Heart left ventricle (tissue), 16 donors: ENCODE data around the gene DHRS1. TPM values are rescaled to one million over a fixed set of nuclear protein-coding genes. Genes with fewer than 3 reads are reported as not detected.
A peak's percentile ranks its signal among the peaks of the same experiment; 100 is the strongest.

ENCODE experiments used
- ATAC-seq, 4 donors: fragments of 200-7000 bp; cut with Tn5 transposase; one replicate each; pipeline ENCODE4 v1.9.1; 2020 to 2022; ENCODE audit warnings: moderate library complexity in 4 of 4, mild to moderate bottlenecking in 3 of 4, moderate number of reproducible peaks in 1 of 4
- DNase-seq, 5 donors: peaks; one replicate each; pipeline ENCODE4 v3.0.0-alpha.2; 2020
- H3K27ac ChIP-seq, 12 donors: fragments of 200-600 bp; sonication (generic) in 4 of 12; one replicate each; pipeline versions ENCODE4 v1.5.0 to v1.8.0; 2016 to 2022; ENCODE audit warnings: mild to moderate bottlenecking in 2 of 12
- H3K27me3 ChIP-seq, 9 donors: fragments of 200-600 bp; sonication (generic) in 2 of 9; one replicate each; pipeline versions ENCODE4 v1.5.1 to v1.8.0; 2016 to 2022; ENCODE audit warnings: mild to moderate bottlenecking in 3 of 9
- H3K36me3 ChIP-seq, 9 donors: fragments of 200-600 bp; sonication (generic) in 2 of 9; one replicate each; pipeline versions ENCODE4 v1.5.0 to v1.8.0; 2018 to 2022; ENCODE audit warnings: mild to moderate bottlenecking in 2 of 9
- H3K4me1 ChIP-seq, 12 donors: fragments of 200-600 bp; sonication (generic) in 4 of 12; one replicate each; pipeline versions ENCODE4 v1.5.0 to v1.8.0; 2016 to 2022; ENCODE audit warnings: mild to moderate bottlenecking in 3 of 12
- H3K4me3 ChIP-seq, 12 donors: fragments of 200-600 bp; sonication (generic) in 4 of 12; one replicate each; pipeline versions ENCODE4 v1.5.0 to v1.8.0; 2017 to 2022; ENCODE audit warnings: mild to moderate bottlenecking in 9 of 12, moderate library complexity in 4 of 12
- H3K9me3 ChIP-seq, 12 donors: fragments of 200-600 bp; sonication (generic) in 4 of 12; one replicate each; pipeline versions ENCODE4 v1.5.0 to v1.8.0; 2016 to 2022; ENCODE audit warnings: mild to moderate bottlenecking in 1 of 12
- POLR2A ChIP-seq, 2 donors: fragments of 450-650 bp; IDR thresholded peaks; one replicate each; pipeline ENCODE4 v1.6.1; 2017; ENCODE audit warnings: antibody characterized with exemption in 2 of 2, mild to moderate bottlenecking in 2 of 2, moderate library complexity in 2 of 2
- WGBS, 4 donors: extraction: QIAGEN DNeasy Blood & Tissue Kit in 2 of 4; methylation state at CpG; one replicate each; pipeline versions ENCODE4 v1.1.5 to v1.1.7; 2013 to 2018; 5-methylcytosine and 5-hydroxymethylcytosine counted together
- intact Hi-C, 10 donors: fragments of 100-400 bp; cut with DNase I; formaldehyde crosslinking; loops; one replicate each; pipeline versions ENCODE4 v1.11.1 to v1.14.2; 2022
- polyA plus RNA-seq, 2 donors: library from polyadenylated mRNA; stranded (reverse); fragments of 200-250 nt; gene quantifications; one replicate each; pipeline ENCODE4 v1.2.3, GENCODE V29; 2013
- total RNA-seq, 9 donors: library from RNA; depleted of rRNA in 2 of 9; stranded (reverse); fragments of >200 nt in 2 of 9; fragmentation: NEBNext Ultra II Directional in 3 of 9; extraction: Animal tissue kit (Norgen Biotek cat#: 25700) in 3 of 9; gene quantifications; one replicate each; pipeline versions ENCODE4 v1.1.0 to v1.2.4, GENCODE V29; 2016 to 2023
- TF ChIP-seq, protein P1 (sequence below), 12 donors: fragments of 200-600 bp; sonication (generic) in 4 of 12; IDR thresholded peaks; one replicate each; pipeline versions ENCODE4 v1.5.0 to v1.8.0; 2018 to 2022; ENCODE audit warnings: antibody characterized with exemption in 12 of 12, mild to moderate bottlenecking in 5 of 12
- donor health status: ischemic (EF 13 %, LVEDD 7.1; RV severe dilation, severe dysfunction).
- donor health status: healthy with polysubstance abuse.
- donor health status: DM: no; HTN: yes; CAD: no.
- donor health status: DM: no; HTN: no; CAD: no.
- donor health status: ischemic (EF 25% LVEDD 6.9; RV normal size, moderate dysfunction).
- donor health status: ischemic (EF 25% LVEDD 5.7; RV mildly dilated, moderate dysfunction).
- donor health status: healthy.
- donor health status: DM: yes; HTN: yes; CAD: no.
- donor health status: ischemic (EF 35%, LVEDD 5.7; RV mildly dilated, moderate dysfunction).
- donor health status: nonischemic (EF 11% LVEDD 7.7; RV severe dilation, severe dysfunction).
- donor health status: DM: yes; HTN: yes; CAD: no.
- donor health status: PGD.
- donor health status: ischemic (EF 29% LVEDD 5.4; RV normal size, mild dysfunction).
- donor health status: nonischemic (EF 23%, LVEDD 6.1; RV moderate dilation, normal function).

Gene DHRS1
- total and polyA plus RNA-seq, 11 donors = 5.5 to 18.1 (median 10.7) TPM

DNA sequence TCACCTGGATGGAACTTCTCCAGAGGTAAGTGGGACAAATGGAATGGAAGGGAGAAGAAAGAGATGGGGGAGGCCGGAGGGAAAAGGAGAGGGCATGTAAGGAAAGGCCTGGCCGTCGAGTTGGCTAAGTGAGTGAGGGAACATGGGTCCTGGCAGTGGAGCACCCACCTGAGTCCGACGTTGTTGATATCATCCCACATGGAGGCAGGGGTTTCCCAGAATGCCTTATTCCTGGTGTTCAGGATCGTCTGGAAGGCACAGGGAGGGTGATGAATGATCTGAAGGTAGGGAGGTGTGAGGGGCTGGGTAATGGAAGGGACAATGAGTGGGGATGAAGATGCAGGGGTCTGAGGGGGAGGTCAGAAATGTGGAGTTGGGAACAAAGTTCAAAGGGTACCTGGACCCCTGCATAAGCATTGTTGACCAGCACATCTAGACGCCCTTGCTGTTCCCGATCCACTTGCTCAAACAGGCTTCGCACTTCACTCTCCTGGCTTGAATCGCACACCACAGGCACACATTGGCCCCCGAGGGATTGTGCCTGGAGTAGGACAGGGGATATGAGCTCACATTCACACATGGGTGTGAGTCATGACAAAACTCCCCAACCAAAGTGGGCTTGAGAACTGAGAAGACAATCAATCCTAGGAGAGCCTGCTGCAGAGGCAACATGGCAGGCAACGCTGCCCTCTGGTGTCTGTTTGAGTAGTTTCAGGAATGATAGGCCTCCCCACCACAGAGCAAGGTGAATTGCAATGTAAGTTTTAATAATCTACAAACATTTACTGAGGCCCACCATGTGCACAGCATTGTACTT is 3.0 kb downstream of the DHRS1 start:
- no peak for TF ChIP-seq POLR2A (IDR thresholded peaks at IDR 0.05)
- TF ChIP-seq, protein P1, sequence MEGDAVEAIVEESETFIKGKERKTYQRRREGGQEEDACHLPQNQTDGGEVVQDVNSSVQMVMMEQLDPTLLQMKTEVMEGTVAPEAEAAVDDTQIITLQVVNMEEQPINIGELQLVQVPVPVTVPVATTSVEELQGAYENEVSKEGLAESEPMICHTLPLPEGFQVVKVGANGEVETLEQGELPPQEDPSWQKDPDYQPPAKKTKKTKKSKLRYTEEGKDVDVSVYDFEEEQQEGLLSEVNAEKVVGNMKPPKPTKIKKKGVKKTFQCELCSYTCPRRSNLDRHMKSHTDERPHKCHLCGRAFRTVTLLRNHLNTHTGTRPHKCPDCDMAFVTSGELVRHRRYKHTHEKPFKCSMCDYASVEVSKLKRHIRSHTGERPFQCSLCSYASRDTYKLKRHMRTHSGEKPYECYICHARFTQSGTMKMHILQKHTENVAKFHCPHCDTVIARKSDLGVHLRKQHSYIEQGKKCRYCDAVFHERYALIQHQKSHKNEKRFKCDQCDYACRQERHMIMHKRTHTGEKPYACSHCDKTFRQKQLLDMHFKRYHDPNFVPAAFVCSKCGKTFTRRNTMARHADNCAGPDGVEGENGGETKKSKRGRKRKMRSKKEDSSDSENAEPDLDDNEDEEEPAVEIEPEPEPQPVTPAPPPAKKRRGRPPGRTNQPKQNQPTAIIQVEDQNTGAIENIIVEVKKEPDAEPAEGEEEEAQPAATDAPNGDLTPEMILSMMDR (IDR thresholded peaks at IDR 0.05) = peak; percentile 64 to 81 (median 74)
- peaks cover 0 to 52% (median 41%) of the 10 kb centered on the region in 9 donors for H3K36me3 ChIP-seq
- no peaks in the 10 kb centered on the region for H3K27me3 ChIP-seq
- no peak overlapping the region for H3K4me3 ChIP-seq
- intact Hi-C loops = loop anchor here in 8 of 10 donors (1.0 to 5.0 kb wide), 3 partner anchors 53 to 239 kb away; partner anchors contain the start of gene TINF2 (in 5 of the 8)
- DNase-seq = peak; percentile 54 to 73 (median 62)
- no peaks in the 10 kb centered on the region for H3K9me3 ChIP-seq
- peak overlapping the region in 1 of 12 donors; percentile 42 for H3K27ac ChIP-seq
- 57 to 65% (median 64%) methylated on average over 12 of the region's 12 CpGs for WGBS, 4 donors
- peak; percentile 60 to 68 (median 62) for ATAC-seq
- peaks cover 0 to 40% (median 24%) of the 10 kb centered on the region in 12 donors for H3K4me1 ChIP-seq

DNA sequence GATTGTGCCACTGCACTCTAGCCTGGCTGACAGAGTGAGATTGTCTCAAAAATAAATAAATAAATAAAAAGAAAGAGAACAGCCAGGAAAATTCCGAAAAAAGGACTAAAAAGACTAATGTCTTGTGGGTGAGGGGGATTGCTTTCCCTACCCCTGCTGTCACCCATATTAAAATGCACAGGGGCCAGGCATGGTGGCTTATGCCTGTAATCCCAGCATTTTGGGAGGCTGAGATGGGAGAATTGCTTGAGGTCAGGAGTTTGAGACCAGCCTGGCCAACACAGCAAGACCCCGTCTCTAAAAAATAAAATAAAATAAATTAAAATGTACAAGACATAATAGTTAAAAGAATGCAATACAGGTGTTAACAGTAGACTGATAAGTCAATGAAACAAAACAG is 6.1 kb downstream of the DHRS1 start:
- intact Hi-C loops = no loop called here
- ATAC-seq = no peak
- H3K4me1 ChIP-seq = peaks cover 0 to 21% (median 5%) of the 10 kb centered on the region in 12 donors
- no peak overlapping the region for H3K4me3 ChIP-seq
- no peak for TF ChIP-seq POLR2A (IDR thresholded peaks at IDR 0.05)
- TF ChIP-seq, protein P1 (IDR thresholded peaks at IDR 0.05) = no peak
- 95 to 98% (median 97%) methylated on average over 2 of the region's 2 CpGs for WGBS, 4 donors
- peaks cover 0 to 75% (median 58%) of the 10 kb centered on the region in 9 donors for H3K36me3 ChIP-seq
- no peaks in the 10 kb centered on the region for H3K9me3 ChIP-seq
- H3K27me3 ChIP-seq = no peaks in the 10 kb centered on the region
- no peak overlapping the region for H3K27ac ChIP-seq
- DNase-seq = no peak

DNA sequence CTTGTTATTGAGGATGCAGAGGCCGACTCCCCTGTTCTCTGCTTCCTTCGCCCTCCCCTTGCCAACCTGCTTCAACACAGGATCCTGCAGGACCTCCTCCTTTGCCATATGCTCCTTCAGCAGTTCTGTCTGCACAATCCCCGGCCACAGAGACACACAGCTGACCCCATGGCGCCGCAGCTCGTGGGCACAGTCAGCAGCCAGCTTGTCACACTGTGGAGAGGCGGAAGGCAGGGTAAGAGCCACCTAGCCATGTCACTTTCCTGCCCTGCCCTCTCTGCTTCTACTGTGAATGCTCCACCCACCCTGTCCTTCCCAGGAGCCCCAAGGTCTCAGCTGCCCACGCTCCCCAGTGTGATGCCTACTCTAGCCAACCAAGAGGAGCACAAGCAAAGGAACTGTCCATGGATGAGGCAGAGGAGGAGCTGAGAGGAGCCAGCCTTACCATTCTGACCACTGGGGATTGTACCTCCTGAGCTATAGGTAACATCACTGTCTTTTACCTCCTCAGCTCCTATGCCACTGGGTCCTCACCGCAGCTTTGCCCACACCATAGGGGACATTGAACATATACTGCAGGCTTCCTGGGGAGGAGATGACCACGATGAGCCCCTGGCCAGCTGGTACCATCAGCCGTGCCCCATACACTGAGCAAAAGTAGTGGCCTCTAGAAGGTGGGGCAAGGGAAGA is 7.3 kb downstream of the DHRS1 start:
- ATAC-seq (no peak), DNase-seq (no peak)
- H3K27me3 ChIP-seq = no peaks in the 10 kb centered on the region
- no peak overlapping the region for H3K27ac ChIP-seq
- 89 to 96% (median 95%) methylated on average over 10 to 11 of the region's 11 CpGs for WGBS, 4 donors
- H3K36me3 ChIP-seq = peaks cover 0 to 75% (median 58%) of the 10 kb centered on the region in 9 donors
- intact Hi-C loops = no loop called here
- H3K4me1 ChIP-seq = peaks cover 0 to 9% (median 2%) of the 10 kb centered on the region in 12 donors
- no peaks in the 10 kb centered on the region for H3K9me3 ChIP-seq
- no peak for TF ChIP-seq POLR2A (IDR thresholded peaks at IDR 0.05)
- TF ChIP-seq, protein P1 (IDR thresholded peaks at IDR 0.05) = no peak
- no peak overlapping the region for H3K4me3 ChIP-seq
